ENCODE measurements around the gene WNT3. TPM values are rescaled to one million over a fixed set of nuclear protein-coding genes. Genes with fewer than 3 reads are reported as not detected.

WNT3 gene
- polyA plus RNA-seq, 4 donors = 2.9 to 8.9 (median 6.7) TPM

Other genes starting within 250 kb of the WNT3 start
- gene ARL17A, start 239.0 kb downstream of the WNT3 start, polyA plus RNA-seq = 10 to 100 TPM in 1 of 4 donors, 1 to 10 TPM in 1, under 1 TPM in 2; 0.27 to 23.3 (median 1.9) TPM
- 10 to 100 TPM; 14.1 to 29.9 (median 20.1) TPM for gene NSF, start 228.0 kb downstream of the WNT3 start, polyA plus RNA-seq
- gene WNT9B, start 32.9 kb upstream of the WNT3 start, polyA plus RNA-seq = under 1 TPM; 0.01 to 0.63 (median 0.38) TPM
- gene GOSR2, start 104.5 kb upstream of the WNT3 start, polyA plus RNA-seq = 10 to 100 TPM; 41.0 to 80.1 (median 50.3) TPM
- under 1 TPM in 2 of 4 donors, not detected in 2; 0.10 to 0.51 TPM for gene RPRML, start 160.6 kb upstream of the WNT3 start, polyA plus RNA-seq

All from small intestine (tissue), 4 donors.